HG03045 (cell line): ENCODE measurements around the gene S1PR5.
"Not testable (repeated sequence)": the region's sequence is repeated elsewhere in the genome, so short reads cannot be mapped to it uniquely, and the experiment has no call there.

Source experiments
- ATAC-seq: cut with Tn5 transposase; IDR thresholded peaks from one replicate; pipeline ENCODE4 v1.9.1; 2021; ENCODE audit warnings: mild to moderate bottlenecking, moderate library complexity; ENCODE audit not compliant: unreplicated experiment

Gene S1PR5

GRCh38 chr19:10544753-10545251 is 27.6 kb upstream of the S1PR5 start:
- no peak for ATAC-seq

DNA sequence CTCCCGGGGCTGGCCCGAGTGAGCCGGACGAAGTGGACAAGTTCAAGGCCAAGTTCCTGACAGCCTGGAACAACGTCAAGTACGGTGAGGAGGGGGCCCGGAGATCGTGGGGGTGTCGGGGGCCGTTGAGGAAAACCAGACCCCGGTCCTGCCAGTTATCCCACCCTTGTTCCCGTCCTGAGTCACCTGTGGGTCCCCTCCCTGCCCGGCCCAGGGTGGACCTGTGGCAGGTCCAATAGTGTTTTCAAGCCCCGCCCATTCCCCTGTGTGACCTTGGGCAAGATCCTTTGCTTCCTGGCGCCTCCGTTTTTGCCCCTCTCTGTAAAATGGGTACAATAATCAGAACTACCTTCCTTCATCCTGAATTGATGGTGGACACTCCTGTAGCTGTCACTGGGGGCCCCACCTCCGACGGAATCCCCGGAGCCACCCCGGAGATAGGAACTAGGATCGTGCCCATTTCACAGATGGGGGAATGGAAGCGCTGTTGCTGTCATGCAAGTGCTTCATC is 27.1 kb upstream of the S1PR5 start:
- ATAC-seq = no peak

- ATAC-seq = peak; percentile 76
Observed at GRCh38 chr19:10543420-10544241, 26.4 kb upstream of the S1PR5 start, which contains the start of gene ATG4D. Gene ATG4D (plus strand): TSS chr19:10543904. CDS start chr19:10544091, 187 bp downstream.

DNA sequence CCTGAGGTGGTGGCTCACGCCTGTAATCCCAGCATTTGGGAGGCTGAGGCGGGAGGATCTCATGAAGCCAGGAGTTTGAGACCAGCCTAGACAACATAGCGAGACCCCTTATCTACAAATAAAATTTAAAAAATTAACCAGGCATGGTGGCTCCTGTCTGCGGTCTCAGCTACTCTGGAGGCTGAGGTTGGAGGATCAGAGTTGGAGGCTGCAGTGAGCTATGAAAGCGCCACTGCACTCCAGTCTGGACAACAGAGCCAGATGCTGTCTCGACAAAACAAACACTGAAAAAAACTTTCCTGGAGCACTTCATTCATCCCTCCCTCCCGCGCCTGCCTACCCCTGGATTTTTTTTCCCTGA is 25.8 kb upstream of the S1PR5 start:
- ATAC-seq = no peak

GRCh38 chr19:10539016-10539415 is 21.8 kb upstream of the S1PR5 start:
- ATAC-seq = not testable (repeated sequence)

DNA sequence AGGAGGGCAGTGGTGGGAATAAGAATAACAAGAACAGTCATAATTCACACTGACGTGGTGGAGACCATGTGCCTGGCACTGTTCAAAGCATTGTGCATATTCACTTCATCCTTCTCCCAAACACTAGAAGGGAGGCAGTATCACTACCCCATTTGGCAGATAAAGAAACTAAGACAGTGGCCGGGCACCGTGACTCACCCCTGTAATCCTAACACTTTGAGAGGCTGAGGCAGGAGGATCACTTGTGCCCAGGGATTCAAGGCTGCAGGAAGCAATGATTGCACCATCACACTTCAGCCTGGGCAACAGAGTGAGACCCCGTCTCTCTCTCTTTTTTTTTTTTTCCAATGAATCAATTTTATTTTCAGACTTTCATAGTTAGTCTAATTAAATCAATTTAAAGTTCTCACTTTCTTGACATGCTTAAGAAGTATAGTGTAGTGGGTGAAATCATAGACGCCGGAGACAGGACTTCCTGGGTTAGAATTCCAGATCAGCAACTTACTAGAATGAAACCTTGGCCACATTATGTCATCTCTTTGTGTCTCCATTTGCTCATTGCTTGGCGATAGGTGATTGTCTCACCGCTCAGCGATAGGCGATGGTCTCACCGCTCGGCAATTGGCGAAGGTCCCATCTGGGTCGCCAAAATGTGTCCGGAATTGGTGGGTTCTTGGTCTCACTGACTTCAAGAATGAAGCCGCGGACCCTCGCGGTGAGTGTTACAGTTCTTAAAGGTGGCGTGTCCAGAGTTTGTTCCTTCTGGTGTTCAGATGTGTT is 21.1 kb upstream of the S1PR5 start:
- no peak for ATAC-seq

DNA sequence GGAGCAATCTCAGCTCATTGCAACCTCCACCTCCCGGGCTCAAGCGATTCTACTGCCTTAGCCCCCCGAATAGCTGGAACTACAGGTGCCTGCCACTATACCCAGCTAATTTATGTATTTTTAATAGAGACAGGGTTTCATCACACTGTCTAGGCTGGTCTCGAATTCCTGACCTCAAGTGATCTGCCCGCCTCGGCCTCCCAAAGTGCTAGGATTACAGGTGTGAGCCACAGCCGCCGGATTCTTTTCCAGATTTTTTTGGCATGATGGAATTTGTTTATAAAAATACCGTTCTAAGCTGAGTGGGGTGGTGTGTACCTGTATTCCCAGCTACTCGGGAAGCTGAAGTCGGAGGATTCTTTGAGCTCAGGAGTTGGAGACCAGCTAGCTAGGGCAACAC is 20.4 kb upstream of the S1PR5 start:
- no peak for ATAC-seq

- no peak for ATAC-seq
Observed at GRCh38 chr19:10535613-10536012, 18.4 kb upstream of the S1PR5 start.

DNA sequence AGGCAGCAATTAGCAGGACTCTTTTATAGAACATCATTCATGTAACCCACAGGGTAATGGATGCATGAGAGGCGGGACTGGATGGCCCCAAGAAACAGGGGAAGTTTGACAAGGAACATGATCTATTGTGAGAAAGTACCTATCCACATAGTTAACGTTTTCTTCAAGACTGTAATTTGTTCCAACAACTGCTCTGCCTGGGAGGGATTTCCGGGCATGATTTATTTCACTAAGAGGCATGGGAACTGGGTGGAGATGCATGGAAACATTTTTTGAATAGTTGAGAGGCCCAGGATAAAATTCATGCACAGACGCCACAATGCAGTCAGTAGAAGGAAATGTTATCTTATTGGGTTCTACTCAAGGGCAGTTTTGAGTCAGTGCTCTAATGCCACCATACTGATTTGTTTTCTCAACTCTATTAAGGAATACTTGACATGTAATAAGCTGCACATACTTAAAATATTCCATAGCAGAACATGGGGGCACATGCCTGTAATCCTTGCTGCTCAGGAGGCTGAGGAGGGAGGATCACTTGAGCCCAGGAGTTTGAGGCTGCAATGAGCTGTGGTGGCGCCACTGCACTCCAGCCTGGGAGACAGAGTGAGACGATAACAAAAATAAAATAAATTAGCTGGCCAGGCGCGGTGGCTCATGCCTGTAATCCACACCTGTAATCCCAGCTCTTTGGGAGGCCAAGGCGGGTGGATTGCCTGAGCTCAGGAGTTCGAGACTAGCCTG is 16.6 kb upstream of the S1PR5 start:
- no peak for ATAC-seq

GRCh38 chr19:10532457-10532856 is 15.2 kb upstream of the S1PR5 start:
- ATAC-seq = no peak

- not testable (repeated sequence) for ATAC-seq
Observed at GRCh38 chr19:10526887-10527286, 9.6 kb upstream of the S1PR5 start.

GRCh38 chr19:10525636-10526035 is 8.4 kb upstream of the S1PR5 start:
- ATAC-seq = no peak

DNA sequence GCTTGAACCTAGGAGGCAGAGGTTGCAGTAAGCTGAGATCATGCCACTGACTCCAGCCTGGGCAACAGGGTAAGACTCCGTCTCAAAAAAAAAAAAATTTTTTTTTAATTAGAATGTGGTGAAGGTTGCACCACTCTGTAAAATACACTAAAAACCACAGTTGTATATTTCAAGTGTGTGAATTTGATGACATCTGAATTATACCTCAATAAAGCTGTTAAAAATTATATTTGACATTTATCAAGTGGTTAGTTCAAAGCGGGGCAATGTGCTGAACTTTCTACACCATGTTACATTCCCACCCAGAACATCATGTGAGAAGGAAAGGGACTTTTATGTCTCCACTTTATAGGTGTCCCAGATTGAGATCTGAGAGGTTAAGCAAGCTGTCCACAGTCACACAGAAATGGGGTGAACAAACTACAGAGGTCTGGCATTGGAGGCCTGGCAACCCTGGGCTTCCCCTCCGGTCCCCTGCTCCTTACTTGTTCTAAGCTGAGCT is 5.9 kb upstream of the S1PR5 start:
- ATAC-seq = no peak

DNA sequence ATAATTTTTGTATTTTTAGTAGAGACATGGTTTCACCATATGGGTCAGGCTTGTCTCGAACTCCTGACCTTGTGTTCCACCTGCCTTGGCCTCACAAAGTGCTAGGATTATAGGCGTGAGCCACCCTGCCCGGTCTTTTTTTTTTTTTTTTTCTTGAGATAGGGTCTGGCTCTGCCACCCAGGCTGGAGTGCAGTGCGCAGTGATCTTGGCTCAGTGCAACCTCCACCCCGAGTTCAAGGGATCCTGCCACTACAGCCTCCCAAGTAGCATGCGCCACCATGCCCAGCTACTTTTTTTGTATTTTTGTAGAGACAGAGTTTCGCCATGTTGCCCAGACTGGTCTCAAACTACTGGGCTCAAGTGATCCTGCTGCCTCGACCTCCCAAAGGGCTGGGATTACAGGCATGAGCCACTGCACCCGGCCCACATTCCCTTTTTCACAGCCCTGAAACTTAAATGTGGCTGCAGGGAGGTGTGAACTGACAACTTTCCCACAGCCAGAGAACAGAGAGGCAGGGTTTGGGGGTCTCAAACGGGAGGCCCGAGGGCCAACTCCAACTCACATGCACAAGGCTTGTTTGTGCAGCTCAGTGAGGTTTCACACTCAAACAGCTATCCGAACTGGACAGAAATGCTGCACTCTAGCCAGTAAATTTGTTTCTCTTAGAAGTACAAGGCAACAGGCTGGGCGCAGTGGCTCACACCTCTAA is 4.4 kb upstream of the S1PR5 start:
- no peak for ATAC-seq

GRCh38 chr19:10520652-10521318 is 3.5 kb upstream of the S1PR5 start:
- ATAC-seq = no peak

DNA sequence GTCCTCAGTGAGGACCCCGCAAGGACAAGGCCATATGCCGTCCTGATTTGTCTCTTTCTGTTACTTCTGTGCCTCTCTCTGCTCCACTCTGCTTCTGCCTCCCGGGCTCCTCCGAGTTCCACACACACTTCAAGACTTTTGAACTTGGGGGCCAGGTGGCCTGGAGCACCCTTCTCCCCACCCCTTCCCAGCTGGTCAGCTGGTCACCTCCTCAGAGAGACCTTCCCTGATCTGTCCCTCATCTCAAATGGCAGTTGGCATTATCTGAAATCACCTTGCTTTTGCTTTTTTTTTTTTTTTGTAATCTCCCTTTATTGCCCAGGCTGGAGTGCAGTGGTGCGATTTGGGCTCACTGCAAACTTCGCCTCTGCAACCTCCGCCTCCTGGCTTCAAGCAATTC is 2.2 kb upstream of the S1PR5 start:
- no peak for ATAC-seq

GRCh38 chr19:10518444-10519361 is 1.5 kb upstream of the S1PR5 start:
- no peak for ATAC-seq

DNA sequence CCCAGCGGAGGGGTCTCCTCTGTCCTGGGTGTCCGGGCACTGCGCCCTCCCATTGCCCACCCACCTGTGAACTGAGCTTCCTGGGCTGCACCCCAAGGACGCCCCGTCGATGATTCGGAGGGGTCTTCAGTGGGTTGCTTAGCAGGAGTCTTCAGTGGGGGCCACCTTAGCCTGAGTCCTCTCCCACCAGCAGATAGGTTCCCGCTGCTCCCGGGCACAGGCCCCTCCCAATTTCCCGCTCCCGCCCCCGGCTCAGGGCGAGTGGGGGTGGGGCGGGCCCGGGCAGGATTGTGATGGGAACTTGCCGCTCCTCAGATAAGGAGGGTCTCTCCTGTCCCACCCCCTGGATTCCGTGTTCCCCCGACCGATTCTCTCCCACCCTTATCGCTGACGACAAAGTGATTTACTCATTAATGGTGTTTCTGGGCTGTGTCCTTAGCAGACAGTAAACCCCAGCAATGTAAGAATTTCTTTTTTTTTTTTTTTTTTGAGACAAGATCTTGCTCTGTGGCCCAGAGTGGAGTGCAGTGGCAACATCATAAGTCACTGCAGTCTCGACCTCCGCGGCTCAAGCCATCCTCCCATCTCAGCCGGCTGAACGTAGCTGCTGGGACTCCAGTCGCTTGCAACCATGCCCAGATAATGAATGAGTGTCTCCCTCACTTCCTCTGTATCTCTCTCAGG is 655 bp upstream of the S1PR5 start:
- ATAC-seq = no peak
